ENCODE data around the gene PSMB2. TPM values are rescaled to one million over a fixed set of nuclear protein-coding genes. Genes with fewer than 3 reads are reported as not detected.

PSMB2 gene
- total and polyA plus RNA-seq, 9 donors: 16.7 to 88.7 (median 36.9) TPM

GRCh38 chr1:35666916-35667315 is 25.6 kb upstream of the PSMB2 start:
- Histone ChIP-seq H3K27me3 (no peaks in the 10 kb centered on the region), H3K9me3 (no peaks in the 10 kb centered on the region), H3K4me3 (no peak overlapping the region), H3K36me3 (no peaks in the 10 kb centered on the region), H3K4me1 (ENCODE audit: insufficient read depth) (no peaks in the 10 kb centered on the region), H3K27ac (no peak overlapping the region)
- intact Hi-C loops (cut with DNase I): no loop called here
- 48 to 55% (median 50%) methylated on average over 1 of the region's 1 CpG for WGBS, 3 donors
- DNase-seq: no peak
- TF ChIP-seq POLR2A (IDR thresholded peaks at IDR 0.05) (no peak), EP300 (IDR thresholded peaks at IDR 0.05) (no peak), CTCF (IDR thresholded peaks at IDR 0.05) (no peak)

GRCh38 chr1:35666216-35666615 is 24.9 kb upstream of the PSMB2 start:
- Histone ChIP-seq H3K36me3 (no peaks in the 10 kb centered on the region), H3K27ac (no peak overlapping the region), H3K4me1 (ENCODE audit: insufficient read depth) (no peaks in the 10 kb centered on the region), H3K27me3 (no peaks in the 10 kb centered on the region), H3K4me3 (no peak overlapping the region), H3K9me3 (no peaks in the 10 kb centered on the region)
- WGBS, 3 donors: 76 to 85% (median 80%) methylated on average over 2 of the region's 2 CpGs
- TF ChIP-seq EP300 (IDR thresholded peaks at IDR 0.05) (no peak), CTCF (IDR thresholded peaks at IDR 0.05) (no peak), POLR2A (IDR thresholded peaks at IDR 0.05) (no peak)
- DNase-seq: no peak
- intact Hi-C loops (cut with DNase I): no loop called here

GRCh38 chr1:35663434-35663833 is 22.1 kb upstream of the PSMB2 start:
- H3K27me3 ChIP-seq: no peaks in the 10 kb centered on the region
- H3K4me1 ChIP-seq (ENCODE audit: insufficient read depth): no peaks in the 10 kb centered on the region
- H3K4me3 ChIP-seq: no peak overlapping the region
- intact Hi-C loops (cut with DNase I): no loop called here
- no peaks in the 10 kb centered on the region for H3K36me3 ChIP-seq
- TF ChIP-seq CTCF (IDR thresholded peaks at IDR 0.05) (no peak), EP300 (IDR thresholded peaks at IDR 0.05) (no peak), POLR2A (IDR thresholded peaks at IDR 0.05) (no peak)
- DNase-seq: no peak
- H3K27ac ChIP-seq: no peak overlapping the region
- 76 to 89% (median 81%) methylated on average over 9 of the region's 9 CpGs for WGBS, 3 donors
- H3K9me3 ChIP-seq: no peaks in the 10 kb centered on the region

DNA sequence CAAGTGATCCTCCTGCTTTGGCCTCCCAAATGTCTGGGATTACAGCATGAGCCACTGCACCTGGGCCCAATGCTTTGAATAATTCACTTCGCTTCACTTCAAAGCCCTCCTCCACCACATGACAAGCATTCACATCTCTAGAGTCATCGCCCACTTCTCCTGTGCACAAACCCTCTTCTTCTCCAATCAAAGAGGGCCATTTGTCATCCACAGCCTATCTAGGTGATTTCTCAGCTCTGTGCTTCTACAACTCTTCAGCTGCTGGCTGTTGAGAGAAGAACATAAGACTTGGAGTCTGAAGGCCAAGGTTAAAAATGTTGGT is 20.1 kb upstream of the PSMB2 start:
- TF ChIP-seq POLR2A (IDR thresholded peaks at IDR 0.05): no peak
- TF ChIP-seq EP300 (IDR thresholded peaks at IDR 0.05): no peak
- TF ChIP-seq CTCF (IDR thresholded peaks at IDR 0.05): no peak
- H3K4me3 ChIP-seq: no peak overlapping the region
- no peaks in the 10 kb centered on the region for H3K9me3 ChIP-seq
- no peak for DNase-seq
- H3K27ac ChIP-seq: no peak overlapping the region
- no peaks in the 10 kb centered on the region for H3K4me1 ChIP-seq (ENCODE audit: insufficient read depth)
- WGBS, 3 donors: 86 to 92% (median 88%) methylated on average over 2 of the region's 2 CpGs
- intact Hi-C loops (cut with DNase I): no loop called here
- H3K27me3 ChIP-seq: no peaks in the 10 kb centered on the region
- no peaks in the 10 kb centered on the region for H3K36me3 ChIP-seq

Measured in ovary (tissue), 9 donors.